COLO668 (cell line): ENCODE results near the gene AGFG2.

Experiments
- DNase-seq: peaks from one replicate; lab custom pipeline; 2025; ENCODE audit not compliant: unreplicated experiment; lab: John Stamatoyannopoulos, UW

The AGFG2 gene

GRCh38 chr7:100604976-100605911 lies 66.2 kb downstream of the AGFG2 start:
- no peak for DNase-seq

GRCh38 chr7:100606313-100606712 lies 67.3 kb downstream of the AGFG2 start:
- DNase-seq: no peak

- no peak for DNase-seq
These were observed 68.1 kb downstream of the AGFG2 start for GRCh38 chr7:100607111-100607510.

GRCh38 chr7:100609958-100610357 lies 71.0 kb downstream of the AGFG2 start:
- no peak for DNase-seq

GRCh38 chr7:100611983-100612729 lies 73.2 kb downstream of the AGFG2 start, which contains the start of gene MOSPD3:
TSS of gene MOSPD3 (plus strand) at chr7:100612540. CDS start at chr7:100612792, 252 bp downstream.
- peak; percentile 97 for DNase-seq

- peak; percentile 4 for DNase-seq
These were observed 73.9 kb downstream of the AGFG2 start for GRCh38 chr7:100612730-100613390.

GRCh38 chr7:100613412-100614175 lies 74.6 kb downstream of the AGFG2 start:
- DNase-seq: no peak

- no peak for DNase-seq
These were observed 75.4 kb downstream of the AGFG2 start for GRCh38 chr7:100614308-100614861.
